Cardiac atrium fibroblast (primary cell): ENCODE results near the gene ATP8A2. TPM values are rescaled to one million over a fixed set of nuclear protein-coding genes. Genes with fewer than 3 reads are reported as not detected.

Experiments
- total RNA-seq: library from RNA; depleted of rRNA; stranded (reverse); fragments of >200 nt; gene quantifications from 2 replicates; pipeline ENCODE4 v1.2.3, GENCODE V29; 2015

Gene ATP8A2
- total RNA-seq, result 0.36 TPM in 1 of 2 replicates, not detected in the other

GRCh38 chr13:25371875-25372283 is at the start of gene ATP8A2:
ATP8A2 (plus strand) TSS chr13:25371974; CDS start chr13:25372213, 239 bp downstream.

GRCh38 chr13:26051657-26052311 is 680.0 kb downstream of the ATP8A2 start, which contains the start of gene SHISA2:
SHISA2 (minus strand) TSS chr13:26052016; CDS start chr13:26050975, 1,041 bp downstream.

Other genes with a start within 250 kb of the ATP8A2 start
- not detected in 2 replicates for gene AMER2, start 199.7 kb upstream of the ATP8A2 start, total RNA-seq
- gene MTMR6, start 84.5 kb upstream of the ATP8A2 start, total RNA-seq, result 17.1 and 21.2 TPM in 2 replicates
- 30.7 and 38.1 TPM in 2 replicates for gene NUP58, start 70.3 kb upstream of the ATP8A2 start, total RNA-seq